Hepatocyte (in vitro differentiated cells): ENCODE results near the gene ITPKB. TPM values are rescaled to one million over a fixed set of nuclear protein-coding genes. Genes with fewer than 3 reads are reported as not detected.

Source experiments
- DNase-seq: peaks from one replicate; pipeline ENCODE4 v3.0.0-alpha.2; 2016; ENCODE audit warnings: low spot score
- H2AFZ ChIP-seq: fragments of 200-600 bp; sonication (generic); 2 replicates; pipeline ENCODE4 v1.6.0; 2016; ENCODE audit warnings: antibody characterized with exemption, mild to moderate bottlenecking
- H3K27ac ChIP-seq: fragments of 200-600 bp; sonication (generic); 2 replicates; pipeline ENCODE4 v1.5.1; 2016; ENCODE audit warnings: mild to moderate bottlenecking
- H3K27me3 ChIP-seq: fragments of 200-600 bp; sonication (generic); 2 replicates; pipeline ENCODE4 v1.6.1; 2016
- H3K36me3 ChIP-seq: fragments of 200-600 bp; sonication (generic); replicated peaks from 2 replicates; pipeline ENCODE4 v1.5.1; 2016; ENCODE audit warnings: low read depth; ENCODE audit not compliant: insufficient read depth
- H3K4me1 ChIP-seq: fragments of 200-600 bp; sonication (generic); 2 replicates; pipeline ENCODE4 v1.5.1; 2016; ENCODE audit warnings: mild to moderate bottlenecking, moderate library complexity; ENCODE audit not compliant: insufficient read depth
- H3K4me2 ChIP-seq: fragments of 200-600 bp; sonication (generic); 2 replicates; pipeline ENCODE4 v1.6.0; 2016
- H3K4me3 ChIP-seq: fragments of 200-600 bp; sonication (generic); 2 replicates; pipeline ENCODE4 v1.5.1; 2016; ENCODE audit warnings: mild to moderate bottlenecking
- H3K79me2 ChIP-seq: fragments of 200-600 bp; sonication (generic); 2 replicates; pipeline ENCODE4 v1.6.0; 2017; ENCODE audit warnings: mild to moderate bottlenecking
- H3K9me2 ChIP-seq: fragments of 200-600 bp; sonication (generic); replicated peaks from 2 replicates; pipeline ENCODE4 v1.6.0; 2017; ENCODE audit warnings: mild to moderate bottlenecking; ENCODE audit not compliant: insufficient read depth
- H3K9me3 ChIP-seq: fragments of 200-600 bp; sonication (generic); 2 replicates; pipeline ENCODE4 v1.5.1; 2016; ENCODE audit warnings: low read depth, mild to moderate bottlenecking
- H4K20me1 ChIP-seq: fragments of 200-600 bp; sonication (generic); 2 replicates; pipeline ENCODE4 v1.6.0; 2016; ENCODE audit warnings: mild to moderate bottlenecking; ENCODE audit not compliant: insufficient read depth, poor library complexity, severe bottlenecking
- CTCF ChIP-seq: fragments of 200-600 bp; sonication (generic); IDR thresholded peaks from 2 replicates; pipeline ENCODE4 v1.5.1; 2016; ENCODE audit warnings: antibody characterized with exemption, mild to moderate bottlenecking; ENCODE audit not compliant: poor library complexity
- EZH2 ChIP-seq: fragments of 200-600 bp; sonication (generic); IDR thresholded peaks from 2 replicates; pipeline ENCODE4 v1.6.1; 2016; ENCODE audit warnings: antibody characterized with exemption, mild to moderate bottlenecking, borderline replicate concordance
- EZH2phosphoT487 ChIP-seq: fragments of 200-600 bp; sonication (generic); IDR thresholded peaks from one replicate; pipeline ENCODE4 v1.6.1; 2018; ENCODE audit warnings: antibody characterized with exemption, mild to moderate bottlenecking, low read depth, moderate library complexity; ENCODE audit not compliant: unreplicated experiment, severe bottlenecking
- WGBS: methylation state at CpG from one replicate; pipeline ENCODE4 v1.1.6; 2016; ENCODE audit warnings: low lambda C conversion rate; ENCODE audit errors: missing lambda C conversion rate; 5-methylcytosine and 5-hydroxymethylcytosine counted together
- polyA plus RNA-seq: library from polyadenylated mRNA; unstranded; fragments of >200 nt; fragmentation: Nextera tagmentation; extraction: Ambion mirVana; gene quantifications from 2 replicates; pipeline ENCODE4 v1.2.1, GENCODE V29; 2016
- total RNA-seq: library from RNA; depleted of rRNA; stranded (reverse); fragments of >200 nt; gene quantifications from 2 replicates; pipeline ENCODE4 v1.2.3, GENCODE V29; 2014

Gene ITPKB
- total and polyA plus RNA-seq, 2 experiments from 2014 or later: 11.0 to 13.8 TPM

GRCh38 chr1:226638001-226638601, 101.0 kb downstream of the ITPKB start:
- Histone ChIP-seq H3K4me3 (no peak overlapping the region), H3K36me3 (no peaks in the 10 kb centered on the region), H4K20me1 (no peaks in the 10 kb centered on the region), H3K4me2 (no peak overlapping the region), H2AFZ (no peak overlapping the region), H3K9me2 (no peaks in the 10 kb centered on the region), H3K27me3 (no peaks in the 10 kb centered on the region), H3K9me3 (no peaks in the 10 kb centered on the region), H3K79me2 (no peaks in the 10 kb centered on the region), H3K27ac (no peak overlapping the region), H3K4me1 (peaks cover under 1% of the 10 kb centered on the region)
- no peak for DNase-seq
- TF ChIP-seq EZH2 (no peak), EZH2phosphoT487 (no peak), CTCF (no peak)
- WGBS: 87% methylated on average over 10 of the region's 10 CpGs

GRCh38 chr1:226637147-226637935, 101.7 kb downstream of the ITPKB start:
- no peaks in the 10 kb centered on the region for H3K36me3 ChIP-seq
- WGBS: 86% methylated on average over 29 of the region's 29 CpGs
- no peak overlapping the region for H3K4me2 ChIP-seq
- no peaks in the 10 kb centered on the region for H3K9me2 ChIP-seq
- H3K79me2 ChIP-seq: no peaks in the 10 kb centered on the region
- H3K9me3 ChIP-seq: no peaks in the 10 kb centered on the region
- TF ChIP-seq CTCF (peak; percentile 36), EZH2phosphoT487 (no peak), EZH2 (no peak)
- H3K27me3 ChIP-seq: no peaks in the 10 kb centered on the region
- no peak overlapping the region for H3K27ac ChIP-seq
- H3K4me3 ChIP-seq: no peak overlapping the region
- no peak overlapping the region for H2AFZ ChIP-seq
- H4K20me1 ChIP-seq: no peaks in the 10 kb centered on the region
- no peaks in the 10 kb centered on the region for H3K4me1 ChIP-seq
- no peak for DNase-seq

GRCh38 chr1:226636847-226637096, 102.3 kb downstream of the ITPKB start:
- H3K4me2 ChIP-seq: no peak overlapping the region
- H3K27ac ChIP-seq: no peak overlapping the region

More at GRCh38 chr1:226636847-226637096, 102.3 kb downstream of the ITPKB start:
- no peaks in the 10 kb centered on the region for H3K36me3 ChIP-seq
- H2AFZ ChIP-seq: no peak overlapping the region
- no peaks in the 10 kb centered on the region for H3K79me2 ChIP-seq
- TF ChIP-seq CTCF (no peak), EZH2phosphoT487 (no peak), EZH2 (no peak)
- no peaks in the 10 kb centered on the region for H3K9me2 ChIP-seq
- 93% methylated on average over 1 of the region's 1 CpG for WGBS
- H3K9me3 ChIP-seq: no peaks in the 10 kb centered on the region
- no peak for DNase-seq
- H3K4me3 ChIP-seq: no peak overlapping the region
- no peaks in the 10 kb centered on the region for H3K27me3 ChIP-seq
- no peaks in the 10 kb centered on the region for H4K20me1 ChIP-seq
- no peaks in the 10 kb centered on the region for H3K4me1 ChIP-seq
